ENCODE data around the gene BBS1. TPM values are rescaled to one million over a fixed set of nuclear protein-coding genes. Genes with fewer than 3 reads are reported as not detected.
A peak's percentile ranks its signal among the peaks of the same experiment; 100 is the strongest.
"Not testable (repeated sequence)": the region's sequence is repeated elsewhere in the genome, so short reads cannot be mapped to it uniquely, and the experiment has no call there.

Gene BBS1
- 17.8 TPM for polyA plus RNA-seq (ENCODE audit: insufficient read length)

- peak; percentile 38 for DNase-seq (ENCODE audit: low read depth)
These were observed at the start of gene BBS1 for GRCh38 chr11:66510271-66510989. BBS1 (plus strand) TSS chr11:66510635; CDS start chr11:66510660, 25 bp downstream.

GRCh38 chr11:66462010-66462409 is 48.4 kb upstream of the BBS1 start:
- no peak for DNase-seq (ENCODE audit: low read depth)

GRCh38 chr11:66462911-66463310 is 47.5 kb upstream of the BBS1 start:
- no peak for DNase-seq (ENCODE audit: low read depth)

- not testable (repeated sequence) for DNase-seq (ENCODE audit: low read depth)
These were observed 46.3 kb upstream of the BBS1 start for GRCh38 chr11:66464116-66464515.

GRCh38 chr11:66464916-66465315 is 45.5 kb upstream of the BBS1 start:
- DNase-seq (ENCODE audit: low read depth), result no peak

GRCh38 chr11:66465373-66466224 is 44.8 kb upstream of the BBS1 start:
- DNase-seq (ENCODE audit: low read depth), result no peak

GRCh38 chr11:66466225-66467033 is 44.0 kb upstream of the BBS1 start, which contains the start of gene PELI3:
PELI3 (plus strand) TSS chr11:66466905; CDS start chr11:66468129, 1,224 bp downstream.
- peak; percentile 78 for DNase-seq (ENCODE audit: low read depth)

GRCh38 chr11:66467034-66467659 is 43.3 kb upstream of the BBS1 start:
- DNase-seq (ENCODE audit: low read depth), result no peak

- DNase-seq (ENCODE audit: low read depth), result no peak
These were observed 42.7 kb upstream of the BBS1 start for GRCh38 chr11:66467756-66468155.

- DNase-seq (ENCODE audit: low read depth), result no peak
These were observed 41.7 kb upstream of the BBS1 start for GRCh38 chr11:66468691-66469090.

GRCh38 chr11:66469441-66469840 is 41.0 kb upstream of the BBS1 start:
- no peak for DNase-seq (ENCODE audit: low read depth)

- no peak for DNase-seq (ENCODE audit: low read depth)
These were observed 40.4 kb upstream of the BBS1 start for GRCh38 chr11:66470015-66470414.

- no peak for DNase-seq (ENCODE audit: low read depth)
These were observed 39.3 kb upstream of the BBS1 start for GRCh38 chr11:66471142-66471541.

GRCh38 chr11:66472054-66472453 is 38.4 kb upstream of the BBS1 start:
- DNase-seq (ENCODE audit: low read depth), result no peak

GRCh38 chr11:66473167-66473566 is 37.3 kb upstream of the BBS1 start:
- no peak for DNase-seq (ENCODE audit: low read depth)

GRCh38 chr11:66473608-66474515 is 36.6 kb upstream of the BBS1 start:
- DNase-seq (ENCODE audit: low read depth), result no peak

- no peak for DNase-seq (ENCODE audit: low read depth)
These were observed 34.9 kb upstream of the BBS1 start for GRCh38 chr11:66475349-66476172.

- DNase-seq (ENCODE audit: low read depth), result no peak
These were observed 34.1 kb upstream of the BBS1 start for GRCh38 chr11:66476173-66476840.

- no peak for DNase-seq (ENCODE audit: low read depth)
These were observed 33.6 kb upstream of the BBS1 start for GRCh38 chr11:66476841-66477251.

Data from forelimb muscle (tissue), 1 donor.